ENCODE data around the gene SMOC1.

SMOC1 gene

DNA sequence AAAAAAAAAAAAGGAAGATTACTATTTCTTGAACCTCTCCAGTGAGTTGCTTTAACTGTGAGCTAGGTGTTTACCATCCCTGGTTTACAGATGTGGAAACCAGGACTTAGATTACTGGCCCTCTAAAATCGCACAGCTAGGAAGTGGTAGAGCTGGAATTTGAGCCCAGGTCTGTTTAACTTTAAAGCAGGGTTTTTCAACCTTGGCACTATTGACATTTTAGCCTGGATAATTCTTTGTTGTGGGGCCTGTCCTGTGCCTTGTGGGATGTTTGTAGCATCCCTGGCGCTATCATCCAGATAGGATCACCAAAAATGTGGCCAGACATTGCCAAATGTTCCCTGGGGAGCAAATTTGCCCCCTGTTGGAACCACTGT, 28.5 kb upstream of the SMOC1 start:
- no peak for DNase-seq (ENCODE audit: low spot score)
- POLR2A ChIA-PET (ENCODE audit: low non-redundant PET), result no interaction called here
- CTCF ChIA-PET, result no interaction called here
- TF ChIP-seq CTCF (conservative IDR thresholded peaks at IDR 0.05; ENCODE audit: low read depth), result no peak
- H3K27ac ChIP-seq, result no peak overlapping the region

- no peak for TF ChIP-seq CTCF (conservative IDR thresholded peaks at IDR 0.05; ENCODE audit: low read depth)
- POLR2A ChIA-PET (ENCODE audit: low non-redundant PET), result no interaction called here
- H3K27ac ChIP-seq, result no peak overlapping the region
- DNase-seq (ENCODE audit: low spot score), result no peak
- CTCF ChIA-PET, result interaction anchor here (0.6 kb wide), 1 partner anchor 234 kb away, joined by 4 read pairs; no protein-coding TSS in a partner anchor
These were observed 26.5 kb upstream of the SMOC1 start for GRCh38 chr14:69852531-69853321.

DNA sequence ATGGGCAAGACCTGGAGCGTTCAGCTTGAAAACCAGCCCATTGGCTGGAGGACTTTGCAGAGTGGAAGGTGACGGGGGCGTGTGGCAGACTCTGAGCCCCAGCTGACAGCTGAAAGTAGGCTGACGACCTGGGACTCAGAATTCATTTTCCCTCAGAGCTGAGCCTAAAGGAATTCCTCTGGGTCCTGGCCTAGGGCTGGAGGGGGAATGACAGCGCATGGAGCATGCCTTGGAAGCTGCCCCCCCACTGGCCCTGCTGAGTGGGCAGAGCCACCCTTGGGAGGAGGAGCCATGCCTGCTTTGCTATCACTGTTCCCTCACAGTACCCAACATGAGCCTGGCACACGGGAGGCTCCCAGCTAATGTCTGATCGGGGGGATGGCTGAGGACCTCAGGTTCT, 25.4 kb upstream of the SMOC1 start:
- no peak for TF ChIP-seq CTCF (conservative IDR thresholded peaks at IDR 0.05; ENCODE audit: low read depth)
- CTCF ChIA-PET, result interaction anchor here (0.6 kb wide), 1 partner anchor 222 kb away, joined by 3 read pairs; no protein-coding TSS in a partner anchor
- H3K27ac ChIP-seq, result no peak overlapping the region
- POLR2A ChIA-PET (ENCODE audit: low non-redundant PET), result no interaction called here
- no peak for DNase-seq (ENCODE audit: low spot score)

GRCh38 chr14:69854598-69854997, 24.6 kb upstream of the SMOC1 start:
- DNase-seq (ENCODE audit: low spot score), result no peak
- POLR2A ChIA-PET (ENCODE audit: low non-redundant PET), result no interaction called here
- no peak for TF ChIP-seq CTCF (conservative IDR thresholded peaks at IDR 0.05; ENCODE audit: low read depth)
- CTCF ChIA-PET, result no interaction called here
- H3K27ac ChIP-seq, result no peak overlapping the region

DNA sequence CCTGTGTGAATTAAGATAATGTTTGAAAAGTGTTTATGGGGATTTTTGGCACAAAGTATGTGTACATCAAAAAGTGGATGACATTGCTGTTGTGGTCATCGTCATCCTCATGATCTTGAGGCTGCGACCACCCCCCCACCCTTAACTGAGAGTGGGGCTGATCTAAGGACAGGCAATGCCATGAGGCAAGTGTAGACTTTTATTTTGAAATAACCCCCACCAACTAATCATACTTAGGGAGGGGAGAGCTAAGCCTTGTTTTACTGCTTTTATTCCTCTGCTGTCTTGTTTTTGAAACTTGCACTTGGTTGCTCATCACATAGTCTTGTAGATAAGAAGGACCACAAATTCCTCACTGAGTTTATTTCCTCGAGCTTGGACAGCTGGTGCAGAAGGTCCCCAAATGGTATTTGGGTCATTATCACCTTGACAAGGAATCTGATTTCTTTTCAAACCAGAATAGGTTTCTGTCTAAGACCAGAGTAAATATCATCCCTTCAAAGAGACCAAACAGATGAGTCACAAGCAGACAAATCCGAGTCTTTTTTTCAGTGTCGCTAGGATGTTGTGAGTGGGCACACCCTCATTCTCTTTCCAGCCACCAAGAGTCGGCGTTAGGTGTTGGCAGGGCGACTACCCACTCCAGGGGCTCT, 23.9 kb upstream of the SMOC1 start:
- POLR2A ChIA-PET (ENCODE audit: low non-redundant PET), result no interaction called here
- TF ChIP-seq CTCF (conservative IDR thresholded peaks at IDR 0.05; ENCODE audit: low read depth), result no peak
- CTCF ChIA-PET, result interaction anchor here (0.6 kb wide), 1 partner anchor 547 kb away, joined by 3 read pairs; no protein-coding TSS in a partner anchor

DNA sequence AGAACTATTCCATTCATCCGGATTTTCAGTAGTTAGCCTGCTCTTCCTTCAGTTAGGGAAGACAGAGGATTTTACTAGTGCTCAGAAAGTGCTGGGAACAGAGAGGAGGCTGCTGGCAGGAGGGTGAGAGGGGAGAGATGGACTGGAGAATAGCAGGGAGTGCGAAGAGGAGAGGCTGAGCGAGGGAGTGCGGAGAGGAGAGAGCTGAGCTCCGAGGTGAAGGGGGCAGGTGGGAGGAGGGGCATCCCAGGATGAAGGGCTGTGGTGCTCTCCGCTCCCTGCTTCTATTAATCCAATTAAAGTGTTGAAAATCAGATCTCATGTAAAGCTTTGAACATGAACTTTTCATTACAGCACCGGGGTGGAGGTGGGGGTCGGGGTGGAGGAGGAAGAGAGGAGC, 20.4 kb upstream of the SMOC1 start:
- CTCF ChIA-PET, result no interaction called here
- POLR2A ChIA-PET (ENCODE audit: low non-redundant PET), result no interaction called here
- no peak for TF ChIP-seq CTCF (conservative IDR thresholded peaks at IDR 0.05; ENCODE audit: low read depth)

More for the DNA sequence above, 23.9 kb upstream of the SMOC1 start:
- H3K27ac ChIP-seq, result no peak overlapping the region
- DNase-seq (ENCODE audit: low spot score), result no peak

More for the DNA sequence above, 20.4 kb upstream of the SMOC1 start:
- no peak overlapping the region for H3K27ac ChIP-seq
- no peak for DNase-seq (ENCODE audit: low spot score)

All from RWPE1 (cell line).